ENCODE results near the gene PLEKHA1.

Gene PLEKHA1

GRCh38 chr10:122473116-122473515 lies 98.6 kb downstream of the PLEKHA1 start:
- POLR2A ChIA-PET (ENCODE audit: low non-redundant PET), result no interaction called here
- no peak for TF ChIP-seq CTCF (conservative IDR thresholded peaks at IDR 0.05; ENCODE audit: low read depth)
- H3K27ac ChIP-seq, result peak overlapping the region; percentile 64
- no peak for DNase-seq (ENCODE audit: low spot score)
- CTCF ChIA-PET, result interaction anchor here (0.7 kb wide), 1 partner anchor 174 kb away, joined by 3 read pairs; no protein-coding TSS in a partner anchor

GRCh38 chr10:122474131-122474818 lies 99.8 kb downstream of the PLEKHA1 start:
- CTCF ChIA-PET, result interaction anchor here (0.7 to 1.0 kb wide), 3 partner anchors 11 to 91 kb away, joined by 3 to 4 read pairs (median 4); no protein-coding TSS in a partner anchor
- POLR2A ChIA-PET (ENCODE audit: low non-redundant PET), result no interaction called here
- TF ChIP-seq CTCF (conservative IDR thresholded peaks at IDR 0.05; ENCODE audit: low read depth), result no peak
- no peak for DNase-seq (ENCODE audit: low spot score)
- peak overlapping the region; percentile 75 for H3K27ac ChIP-seq

GRCh38 chr10:122475100-122475499 lies 100.6 kb downstream of the PLEKHA1 start:
- H3K27ac ChIP-seq, result peak overlapping the region; percentile 75
- TF ChIP-seq CTCF (conservative IDR thresholded peaks at IDR 0.05; ENCODE audit: low read depth), result no peak
- ChIA-PET CTCF (interaction anchor here (0.7 kb wide), 1 partner anchor 11 kb away, joined by 3 read pairs; no protein-coding TSS in a partner anchor), POLR2A (ENCODE audit: low non-redundant PET) (no interaction called here)
- no peak for DNase-seq (ENCODE audit: low spot score)

- ChIA-PET POLR2A (ENCODE audit: low non-redundant PET) (interaction anchor here (0.6 kb wide), 1 partner anchor 19 kb away, joined by 3 read pairs; no protein-coding TSS in a partner anchor), CTCF (interaction anchor here (0.5 to 1.1 kb wide), 2 partner anchors 11 to 14 kb away, joined by 3 to 4 read pairs; no protein-coding TSS in a partner anchor)
- TF ChIP-seq CTCF (conservative IDR thresholded peaks at IDR 0.05; ENCODE audit: low read depth), result no peak
- peak; percentile 34 for DNase-seq (ENCODE audit: low spot score)
- H3K27ac ChIP-seq, result peak overlapping the region; percentile 75
These were observed 101.3 kb downstream of the PLEKHA1 start for GRCh38 chr10:122475591-122476332.

GRCh38 chr10:122476333-122476695 lies 101.8 kb downstream of the PLEKHA1 start:
- TF ChIP-seq CTCF (conservative IDR thresholded peaks at IDR 0.05; ENCODE audit: low read depth), result no peak
- POLR2A ChIA-PET (ENCODE audit: low non-redundant PET), result interaction anchor here (0.6 kb wide), 1 partner anchor 19 kb away, joined by 3 read pairs; no protein-coding TSS in a partner anchor
- H3K27ac ChIP-seq, result peak overlapping the region; percentile 75
- peak; percentile 92 for DNase-seq (ENCODE audit: low spot score)
- CTCF ChIA-PET, result interaction anchor here (0.5 to 1.1 kb wide), 2 partner anchors 12 to 14 kb away, joined by 3 to 4 read pairs; no protein-coding TSS in a partner anchor

GRCh38 chr10:122477436-122477835 lies 102.9 kb downstream of the PLEKHA1 start:
- TF ChIP-seq CTCF (conservative IDR thresholded peaks at IDR 0.05; ENCODE audit: low read depth), result no peak
- no peak for DNase-seq (ENCODE audit: low spot score)
- CTCF ChIA-PET, result interaction anchor here (0.6 kb wide), 1 partner anchor 12 kb away, joined by 3 read pairs; no protein-coding TSS in a partner anchor
- POLR2A ChIA-PET (ENCODE audit: low non-redundant PET), result interaction anchor here (0.7 kb wide), 1 partner anchor 20 kb away, joined by 3 read pairs; no protein-coding TSS in a partner anchor
- peak overlapping the region; percentile 75 for H3K27ac ChIP-seq
